HepG2 (cell line): ENCODE data around the gene PRDM7. TPM values are rescaled to one million over a fixed set of nuclear protein-coding genes. Genes with fewer than 3 reads are reported as not detected.
"Not testable (repeated sequence)": the region's sequence is repeated elsewhere in the genome, so short reads cannot be mapped to it uniquely, and the experiment has no call there.

Experiments used
- ATAC-seq: fragments of 200-7000 bp; cut with Tn5 transposase; 3 replicates; pipeline ENCODE4 v1.9.1; 2020; ENCODE audit warnings: mild to moderate bottlenecking, moderate library complexity
- BruUV-seq: library from RNA; stranded (reverse); fragments of 400-500 nt; replicated peaks from 2 replicates; lab custom pipeline; 2021; lab: Mats Ljungman, UMichigan
- CTCF ChIA-PET: fragments of 300-600 bp; formaldehyde crosslinking; extraction: SDS; loops from one replicate; lab custom pipeline; 2021; ENCODE audit warnings: low total read pairs, inconsistent platforms, low intra/inter-chr PET ratio; lab: Yijun Ruan, JAX
- POLR2A ChIA-PET: fragments of 350-600 bp; sonication (Branson Sonifier 250); formaldehyde crosslinking; loops from one replicate; lab custom pipeline; 2020; ENCODE audit warnings: antibody characterized with exemption, inconsistent platforms; lab: Yijun Ruan, JAX
- DNase-seq: peaks from one replicate; pipeline ENCODE4 v3.0.0-alpha.2; 2015; ENCODE audit warnings: low spot score
- FAIRE-seq: peaks from 3 replicates; lab custom pipeline; 2011; peaks lifted over from hg19 to GRCh38; lab: Jason Lieb, UNC
- H2AFZ ChIP-seq: one replicate; pipeline ENCODE4 v1.6.1; 2011; ENCODE audit warnings: low read length, inconsistent platforms
- H3K27ac ChIP-seq: fragments of 300-600 bp; 3 replicates; pipeline ENCODE4 v1.8.0; 2011; ENCODE audit warnings: mixed run types, mild to moderate bottlenecking, mixed read lengths, low read length, inconsistent platforms; ENCODE audit not compliant: insufficient read depth; ENCODE audit errors: extremely low read length
- H3K27me3 ChIP-seq, 2 experiments: fragments of 200-600 bp in 1 of 2; 2 replicates in 1 of 2; 3 replicates in 1 of 2; pipeline versions ENCODE4 v1.6.0 to v1.8.0; 2011; ENCODE audit warnings: low read length in 2 of 2, mild to moderate bottlenecking in 2 of 2, moderate library complexity in 2 of 2, inconsistent platforms in 1 of 2; ENCODE audit not compliant: insufficient read depth in 2 of 2, control insufficient read depth in 1 of 2
- H3K36me3 ChIP-seq, 2 experiments: fragments of 200-600 bp in 1 of 2; replicated peaks in 1 of 2; 2 replicates in 1 of 2; 3 replicates in 1 of 2; pipeline versions ENCODE4 v1.5.1 to v1.8.0; 2011; ENCODE audit warnings: low read length in 2 of 2, inconsistent platforms in 1 of 2; ENCODE audit not compliant: insufficient read depth in 2 of 2, control insufficient read depth in 1 of 2
- H3K4me1 ChIP-seq: 2 replicates; pipeline ENCODE4 v1.5.1; 2012; ENCODE audit warnings: low read length, inconsistent platforms; ENCODE audit not compliant: insufficient read depth
- H3K4me2 ChIP-seq: 2 replicates; pipeline ENCODE4 v1.6.0; 2011; ENCODE audit warnings: low read depth, low read length, inconsistent platforms
- H3K4me3 ChIP-seq, 3 experiments: fragments of 200-600 bp in 1 of 3; sonication (generic), shearing (Covaris generic) in 1 of 3; replicated peaks in 1 of 3; 2 replicates each; pipeline ENCODE4 v1.5.1; 2011 to 2016; ENCODE audit warnings: low read length in 3 of 3, inconsistent platforms in 2 of 3, low read depth in 2 of 3, mild to moderate bottlenecking in 2 of 3, control low read depth in 1 of 3, mixed read lengths in 1 of 3; ENCODE audit not compliant: insufficient read depth in 1 of 3
- H3K79me2 ChIP-seq: one replicate; pipeline ENCODE4 v1.6.1; 2011; ENCODE audit warnings: low read length, inconsistent platforms; ENCODE audit not compliant: insufficient read depth
- H3K9ac ChIP-seq: 2 replicates; pipeline ENCODE4 v1.6.0; 2011; ENCODE audit warnings: mild to moderate bottlenecking, low read depth, low read length, inconsistent platforms; ENCODE audit not compliant: insufficient read depth
- H3K9me3 ChIP-seq: 2 replicates; pipeline ENCODE4 v1.5.1; 2012; ENCODE audit warnings: mild to moderate bottlenecking, low read length
- H4K20me1 ChIP-seq: 2 replicates; pipeline ENCODE4 v1.6.0; 2011; ENCODE audit warnings: inconsistent platforms, mild to moderate bottlenecking, low read length, moderate library complexity; ENCODE audit not compliant: insufficient read depth
- CTCF ChIP-seq: sonication (generic); formaldehyde crosslinking; IDR thresholded peaks from 2 replicates; pipeline ENCODE4 v1.5.0; 2020; ENCODE audit warnings: mild to moderate bottlenecking, missing genetic modification reagents, moderate library complexity
- RAD21 ChIP-seq: fragments of 450-650 bp; formaldehyde crosslinking; IDR thresholded peaks from 2 replicates; pipeline ENCODE4 v1.5.0; 2020; ENCODE audit warnings: mild to moderate bottlenecking
- SMC3 ChIP-seq: IDR thresholded peaks from 2 replicates; pipeline ENCODE4 v1.6.1; 2011; ENCODE audit warnings: low read length, improper control_type of control experiment
- STAG1 ChIP-seq: sonication (generic); formaldehyde crosslinking; IDR thresholded peaks from 2 replicates; pipeline ENCODE4 v1.4.0; 2020; ENCODE audit warnings: missing genetic modification reagents
- ZBTB26 ChIP-seq: IDR thresholded peaks from 2 replicates; pipeline ENCODE4 v1.6.1; 2016; ENCODE audit warnings: missing compliant biosample characterization, missing genetic modification reagents, borderline replicate concordance
- ZBTB33 ChIP-seq: sonication (generic); formaldehyde crosslinking; IDR thresholded peaks from 2 replicates; pipeline ENCODE4 v1.4.0; 2020; ENCODE audit warnings: missing genetic modification reagents
- WGBS: methylation state at CpG from one replicate; pipeline ENCODE4 v1.1.6; 2017; ENCODE audit warnings: low lambda C conversion rate; 5-methylcytosine and 5-hydroxymethylcytosine counted together
- in situ Hi-C: cut with HindIII; loops from 2 replicates; pipeline ENCODE4 v1.10.0; 2017; ENCODE audit warnings: low pct_unique_long_range_greater_than_20kb; ENCODE audit not compliant: extremely low pct_ligation_motif_present
- intact Hi-C: fragments of 100-400 bp; cut with micrococcal nuclease; formaldehyde crosslinking; loops from one replicate; pipeline ENCODE4 v1.10.0; 2022; ENCODE audit not compliant: unreplicated experiment
- polyA plus RNA-seq, 8 experiments: library from polyadenylated mRNA; depleted of rRNA in 3 of 8; stranded (reverse) in 7 of 8; unstranded in 1 of 8; fragments of >200 nt; fragmentation: Illumina TruSeq in 4 of 8; extraction: Trizol in 4 of 8; gene quantifications; 2 replicates each; pipeline versions ENCODE4 v1.2.1 to v1.2.3, GENCODE V29; 2011 to 2016; ENCODE audit warnings: low read depth in 4 of 8, missing spikeins in 1 of 8, mixed read lengths in 1 of 8; ENCODE audit not compliant: insufficient read depth in 1 of 8
- total RNA-seq, 5 experiments: library from RNA; depleted of rRNA; stranded (reverse); fragments of >200 nt; fragmentation: Illumina TruSeq; extraction: Trizol; gene quantifications; 2 replicates each; pipeline ENCODE4 v1.2.3, GENCODE V29; 2016; ENCODE audit warnings: low read depth in 1 of 5

Gene PRDM7
- total and polyA plus RNA-seq, 2 of the 13 experiments (the other 11 are each of a cell fraction or from before 2014, with no cell fraction given): not detected

GRCh38 chr16:90098936-90099335 is 21.8 kb upstream of the PRDM7 start:
- in situ Hi-C loops, POLR2A ChIA-PET, H3K36me3 ChIP-seq, H3K9ac ChIP-seq, CTCF ChIA-PET, ATAC-seq, intact Hi-C loops, BruUV-seq, H3K27me3 ChIP-seq, FAIRE-seq, H3K4me2 ChIP-seq, H3K4me3 ChIP-seq, H4K20me1 ChIP-seq, H2AFZ ChIP-seq, H3K9me3 ChIP-seq, H3K27ac ChIP-seq, H3K4me1 ChIP-seq, H3K79me2 ChIP-seq, DNase-seq: not testable (repeated sequence)
- 1% methylated on average over 2 of the region's 5 CpGs for WGBS

GRCh38 chr16:90097010-90097684 is 20.0 kb upstream of the PRDM7 start:
- DNase-seq, FAIRE-seq, H3K9me3 ChIP-seq, H3K27ac ChIP-seq, H2AFZ ChIP-seq, H3K36me3 ChIP-seq, intact Hi-C loops, H3K4me3 ChIP-seq, POLR2A ChIA-PET, H3K79me2 ChIP-seq, H3K4me1 ChIP-seq, H4K20me1 ChIP-seq, BruUV-seq, in situ Hi-C loops, H3K9ac ChIP-seq, H3K27me3 ChIP-seq, H3K4me2 ChIP-seq: not testable (repeated sequence)
- WGBS: 15% methylated on average over 9 of the region's 9 CpGs
- TF ChIP-seq ZBTB26 (CRISPR knock-in tag) (peak; percentile 71; the same call in 1 of the 2 replicates), STAG1 (CRISPR knock-in tag) (peak; percentile 46), SMC3 (0 out of 2 replicates have a peak, but pooled peaks have one; percentile 6), CTCF (CRISPR knock-in tag) (peak; percentile 63), ZBTB33 (peak; percentile 71; the same call in 1 of the 2 replicates), RAD21 (peak; percentile 40)
- ATAC-seq: peak; percentile 92
- CTCF ChIA-PET: interaction anchor here (1.4 kb wide), 1 partner anchor 14 kb away, joined by 9 read pairs; no protein-coding TSS in a partner anchor
